Activated CD8-positive, alpha-beta T cell treated with anti-CD3 and anti-CD28 coated beads for 36 hours (primary cell): ENCODE data around the gene OXSR1. TPM values are rescaled to one million over a fixed set of nuclear protein-coding genes. Genes with fewer than 3 reads are reported as not detected.

Experiments
- ATAC-seq: fragments of 200-7000 bp; cut with Tn5 transposase; one replicate; pipeline ENCODE4 v1.10.0; 2021; ENCODE audit warnings: mild to moderate bottlenecking, moderate library complexity
- CTCF ChIA-PET: fragments of 350-600 bp; sonication (Branson Sonifier 250); formaldehyde crosslinking; loops from one replicate; lab custom pipeline; 2021; ENCODE audit warnings: antibody characterized with exemption; lab: Charles Lee
- POLR2A ChIA-PET: fragments of 350-600 bp; sonication (Branson Sonifier 250); formaldehyde crosslinking; loops from one replicate; lab custom pipeline; 2021; ENCODE audit warnings: antibody characterized with exemption; lab: Charles Lee
- DNase-seq: peaks from one replicate; pipeline ENCODE4 v3.0.0-alpha.2; 2020
- H3K27ac Mint-ChIP-seq: one replicate; pipeline ENCODE4 v1.8.0; 2021; ENCODE audit warnings: mild to moderate bottlenecking, mixed read lengths
- H3K27me3 Mint-ChIP-seq: one replicate; pipeline ENCODE4 v1.8.0; 2021; ENCODE audit warnings: mixed read lengths
- H3K36me3 Mint-ChIP-seq: one replicate; pipeline ENCODE4 v1.8.0; 2021; ENCODE audit warnings: low read depth, mixed read lengths
- H3K4me1 Mint-ChIP-seq: one replicate; pipeline ENCODE4 v1.8.0; 2021; ENCODE audit warnings: low read depth, mixed read lengths
- H3K4me3 Mint-ChIP-seq: one replicate; pipeline ENCODE4 v1.8.0; 2021; ENCODE audit warnings: mild to moderate bottlenecking, moderate library complexity, mixed read lengths
- H3K9me3 Mint-ChIP-seq: one replicate; pipeline ENCODE4 v1.8.0; 2021; ENCODE audit warnings: mixed read lengths
- CTCF ChIP-seq: fragments of 200-600 bp; IDR thresholded peaks from one replicate; pipeline ENCODE4 v1.8.0; 2022; ENCODE audit warnings: antibody characterized with exemption, mild to moderate bottlenecking
- intact Hi-C: fragments of 100-400 bp; cut with micrococcal nuclease; formaldehyde crosslinking; loops from one replicate; pipeline ENCODE4 v1.10.0; 2022
- total RNA-seq, 2 experiments: library from RNA; stranded (reverse); gene quantifications; one replicate each; pipeline ENCODE4 v1.2.3, GENCODE V29; 2021

OXSR1 gene
- total RNA-seq, 2 experiments from 2014 or later = 56.5 to 57.9 TPM

- H3K27me3 Mint-ChIP-seq = no peaks in the 10 kb centered on the region
- H3K4me3 Mint-ChIP-seq = no peak overlapping the region
- no peak for ATAC-seq
- no peak for DNase-seq
- H3K27ac Mint-ChIP-seq = no peak overlapping the region
- CTCF ChIA-PET = interaction anchor here (1.7 to 4.3 kb wide), 3 partner anchors 10 to 359 kb away, joined by 4 to 20 read pairs (median 5); no protein-coding TSS in a partner anchor
- no peaks in the 10 kb centered on the region for H3K9me3 Mint-ChIP-seq
- peaks cover 11% of the 10 kb centered on the region for H3K4me1 Mint-ChIP-seq
- H3K36me3 Mint-ChIP-seq = peaks cover 31% of the 10 kb centered on the region
- POLR2A ChIA-PET = interaction anchor here (0.6 to 2.1 kb wide), 5 partner anchors 8 to 115 kb away, joined by 3 to 6 read pairs (median 3); no protein-coding TSS in a partner anchor
- TF ChIP-seq CTCF = no peak
- intact Hi-C loops = no loop called here
Observed at GRCh38 chr3:38120693-38121450, 44.5 kb upstream of the OXSR1 start.

DNA sequence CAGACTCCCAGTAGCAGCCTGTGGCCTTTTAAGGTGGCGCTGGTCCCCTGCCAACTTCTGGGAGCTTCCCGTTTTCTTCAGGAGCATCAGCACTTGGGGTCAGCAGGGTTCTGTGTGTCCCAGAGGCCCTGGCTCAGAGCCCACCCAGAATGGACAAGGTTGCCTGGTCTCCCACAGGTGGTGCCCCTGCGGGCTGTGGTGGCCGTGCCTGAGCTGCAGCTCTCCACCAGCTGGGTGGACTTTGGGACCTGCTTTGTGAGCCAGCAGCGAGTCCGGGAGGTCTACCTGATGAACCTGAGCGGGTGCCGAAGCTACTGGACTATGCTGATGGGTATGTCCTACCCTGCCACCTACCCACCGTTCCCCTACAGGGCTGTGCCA, 43.9 kb upstream of the OXSR1 start:
- Mint-ChIP-seq H3K4me3 (no peak overlapping the region), H3K9me3 (no peaks in the 10 kb centered on the region), H3K4me1 (peaks cover 11% of the 10 kb centered on the region), H3K27ac (no peak overlapping the region), H3K27me3 (no peaks in the 10 kb centered on the region), H3K36me3 (peaks cover 31% of the 10 kb centered on the region)
- DNase-seq (no peak), ATAC-seq (no peak)
- ChIA-PET CTCF (interaction anchor here (1.7 kb wide), 1 partner anchor 10 kb away, joined by 4 read pairs; no protein-coding TSS in a partner anchor), POLR2A (interaction anchor here (0.6 to 0.8 kb wide), 2 partner anchors 57 to 116 kb away, joined by 3 read pairs; no protein-coding TSS in a partner anchor)
- no peak for TF ChIP-seq CTCF
- intact Hi-C loops = no loop called here

DNA sequence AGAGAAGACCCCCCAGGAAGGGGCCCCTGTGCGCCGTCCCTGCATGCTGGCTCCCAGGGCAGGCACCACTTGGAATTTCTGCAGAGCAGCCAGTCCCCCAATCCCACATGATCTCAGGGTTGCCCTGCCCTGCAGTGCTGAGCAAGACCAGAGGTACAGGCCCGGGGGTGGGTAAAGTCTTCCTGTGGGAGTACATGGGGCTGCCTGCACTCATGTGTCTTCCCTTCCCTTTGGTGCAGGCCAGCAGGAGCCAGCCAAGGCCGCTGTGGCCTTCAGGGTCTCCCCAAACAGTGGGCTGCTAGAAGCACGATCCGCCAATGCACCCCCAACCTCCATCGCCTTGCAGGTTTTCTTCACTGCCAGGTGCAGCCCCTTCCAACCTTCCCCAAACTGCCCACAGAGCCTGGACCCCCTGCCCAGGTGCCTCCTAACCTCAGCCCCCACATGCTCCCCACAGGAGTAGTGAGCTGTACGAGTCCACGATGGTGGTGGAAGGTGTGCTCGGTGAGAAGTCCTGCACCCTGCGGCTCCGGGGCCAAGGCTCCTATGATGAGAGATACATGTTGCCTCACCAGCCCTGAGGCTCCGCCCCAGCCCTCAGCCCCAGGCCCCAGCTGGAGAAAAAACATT, 43.4 kb upstream of the OXSR1 start:
- no peak for DNase-seq
- intact Hi-C loops = no loop called here
- H3K4me3 Mint-ChIP-seq = no peak overlapping the region
- H3K9me3 Mint-ChIP-seq = no peaks in the 10 kb centered on the region
- ATAC-seq = no peak
- no peak for TF ChIP-seq CTCF
- H3K27ac Mint-ChIP-seq = no peak overlapping the region
- ChIA-PET POLR2A (no interaction called here), CTCF (no interaction called here)
- peaks cover 11% of the 10 kb centered on the region for H3K4me1 Mint-ChIP-seq
- peaks cover 35% of the 10 kb centered on the region for H3K36me3 Mint-ChIP-seq
- H3K27me3 Mint-ChIP-seq = no peaks in the 10 kb centered on the region

- peaks cover 11% of the 10 kb centered on the region for H3K4me1 Mint-ChIP-seq
- intact Hi-C loops = no loop called here
- ChIA-PET POLR2A (no interaction called here), CTCF (no interaction called here)
- no peak for TF ChIP-seq CTCF
- peaks cover 37% of the 10 kb centered on the region for H3K36me3 Mint-ChIP-seq
- DNase-seq (no peak), ATAC-seq (no peak)
- no peak overlapping the region for H3K4me3 Mint-ChIP-seq
- no peaks in the 10 kb centered on the region for H3K9me3 Mint-ChIP-seq
- H3K27me3 Mint-ChIP-seq = no peaks in the 10 kb centered on the region
- H3K27ac Mint-ChIP-seq = peak overlapping the region; percentile 27
Observed at GRCh38 chr3:38122712-38123290, 42.5 kb upstream of the OXSR1 start.
